Ovary (tissue), 3 donors: ENCODE measurements around the gene KIAA1671.

Experiments
- CTCF ChIP-seq, 3 donors: fragments of 450-650 bp in 2 of 3; fragments of 200-600 bp in 1 of 3; IDR thresholded peaks; one replicate each; pipeline versions ENCODE4 v1.5.1 to v1.8.0; 2016 to 2022; ENCODE audit warnings: antibody characterized with exemption in 3 of 3, mild to moderate bottlenecking in 1 of 3
- EP300 ChIP-seq: sonication (generic); formaldehyde crosslinking; IDR thresholded peaks from one replicate; pipeline ENCODE4 v1.6.1; 2017; ENCODE audit warnings: antibody characterized with exemption
- donor health status: DM: no; HTN: no; CAD: no.

- TF ChIP-seq CTCF (IDR thresholded peaks at IDR 0.05) (no peak), EP300 (no peak)
Measured at GRCh38 chr22:25199731-25200520, 247.4 kb downstream of the KIAA1671 start, which contains the start of gene CRYBB3.
